Right hindlimb (tissue), 1 donor: ENCODE results near the gene ATP5MC2.
"Not testable (repeated sequence)": the region's sequence is repeated elsewhere in the genome, so short reads cannot be mapped to it uniquely, and the experiment has no call there.

Source experiments
- DNase-seq: peaks from one replicate; pipeline ENCODE4 v3.0.0-alpha.2; 2018

Gene ATP5MC2

GRCh38 chr12:53675701-53676607 is at the start of gene ATP5MC2:
Gene ATP5MC2, minus strand, starts transcription at chr12:53676083. Its CDS starts 3,469 bp downstream, at chr12:53672614.
- peak; percentile 99 for DNase-seq

- no peak for DNase-seq
Measured at GRCh38 chr12:53722450-53723041, 46.7 kb upstream of the ATP5MC2 start.

- DNase-seq = no peak
Measured at GRCh38 chr12:53720946-53721345, 45.1 kb upstream of the ATP5MC2 start.

GRCh38 chr12:53719649-53720048 is 43.8 kb upstream of the ATP5MC2 start:
- no peak for DNase-seq

- not testable (repeated sequence) for DNase-seq
Measured at GRCh38 chr12:53718567-53718966, 42.7 kb upstream of the ATP5MC2 start.

GRCh38 chr12:53717319-53717718 is 41.4 kb upstream of the ATP5MC2 start:
- no peak for DNase-seq

GRCh38 chr12:53714004-53714403 is 38.1 kb upstream of the ATP5MC2 start:
- DNase-seq = no peak

GRCh38 chr12:53713516-53713915 is 37.6 kb upstream of the ATP5MC2 start:
- no peak for DNase-seq

- DNase-seq = no peak
Measured at GRCh38 chr12:53712059-53712643, 36.3 kb upstream of the ATP5MC2 start.

- DNase-seq = no peak
Measured at GRCh38 chr12:53710091-53710490, 34.2 kb upstream of the ATP5MC2 start.

GRCh38 chr12:53709671-53710070 is 33.8 kb upstream of the ATP5MC2 start:
- DNase-seq = no peak

- no peak for DNase-seq
Measured at GRCh38 chr12:53706080-53706479, 30.2 kb upstream of the ATP5MC2 start.

- no peak for DNase-seq
Measured at GRCh38 chr12:53703756-53704155, 27.9 kb upstream of the ATP5MC2 start.

- DNase-seq = peak; percentile 89
Measured at GRCh38 chr12:53701518-53702264, 25.8 kb upstream of the ATP5MC2 start.

GRCh38 chr12:53700567-53700966 is 24.7 kb upstream of the ATP5MC2 start:
- no peak for DNase-seq

- DNase-seq = no peak
Measured at GRCh38 chr12:53699678-53700025, 23.8 kb upstream of the ATP5MC2 start.

GRCh38 chr12:53698948-53699677 is 23.2 kb upstream of the ATP5MC2 start:
- DNase-seq = no peak

GRCh38 chr12:53696655-53697331 is 20.9 kb upstream of the ATP5MC2 start:
- no peak for DNase-seq

GRCh38 chr12:53696285-53696654 is 20.4 kb upstream of the ATP5MC2 start:
- DNase-seq = peak; percentile 68

GRCh38 chr12:53695152-53696145 is 19.6 kb upstream of the ATP5MC2 start:
- DNase-seq = peak; percentile 52

GRCh38 chr12:53694756-53695151 is 18.9 kb upstream of the ATP5MC2 start:
- DNase-seq = no peak
